GM18951 (cell line): Measurements from ENCODE around the gene PPIA.
"Not testable (repeated sequence)": the region's sequence is repeated elsewhere in the genome, so short reads cannot be mapped to it uniquely, and the experiment has no call there.

Experiments
- POLR2A ChIP-seq: IDR thresholded peaks from 4 replicates; pipeline ENCODE4 v1.6.1; 2011; ENCODE audit warnings: mild to moderate bottlenecking; ENCODE audit not compliant: insufficient read length, insufficient read depth; ENCODE audit errors: extremely low read depth
- in situ Hi-C: fragments of 300-500 bp; cut with MboI; formaldehyde crosslinking; loops from one replicate; pipeline ENCODE4 v1.12.0; 2022; ENCODE audit warnings: low sequenced_read_pairs, mixed read lengths, inconsistent platforms; ENCODE audit not compliant: unreplicated experiment

PPIA gene

GRCh38 chr7:44767134-44767911, 29.2 kb upstream of the PPIA start:
- in situ Hi-C loops, result no loop called here
- TF ChIP-seq POLR2A, result peak; percentile 10

- TF ChIP-seq POLR2A, result no peak
- in situ Hi-C loops, result no loop called here
Observed at GRCh38 chr7:44767912-44768627, 28.4 kb upstream of the PPIA start.

- in situ Hi-C loops, result no loop called here
- TF ChIP-seq POLR2A, result no peak
Observed at GRCh38 chr7:44768628-44769371, 27.7 kb upstream of the PPIA start.

- TF ChIP-seq POLR2A, result no peak
- in situ Hi-C loops, result no loop called here
Observed at GRCh38 chr7:44769376-44769775, 27.1 kb upstream of the PPIA start.

GRCh38 chr7:44769776-44770294, 26.6 kb upstream of the PPIA start:
- in situ Hi-C loops, result no loop called here
- no peak for TF ChIP-seq POLR2A

GRCh38 chr7:44771358-44771757, 25.1 kb upstream of the PPIA start:
- TF ChIP-seq POLR2A, result peak; percentile 21
- in situ Hi-C loops, result no loop called here

- no peak for TF ChIP-seq POLR2A
- in situ Hi-C loops, result no loop called here
Observed at GRCh38 chr7:44772440-44772839, 24.0 kb upstream of the PPIA start.

- in situ Hi-C loops, result no loop called here
- TF ChIP-seq POLR2A, result no peak
Observed at GRCh38 chr7:44772867-44773266, 23.6 kb upstream of the PPIA start.

GRCh38 chr7:44774486-44774885, 22.0 kb upstream of the PPIA start:
- in situ Hi-C loops, result not testable (repeated sequence)

- in situ Hi-C loops, result no loop called here
Observed at GRCh38 chr7:44775383-44776107, 20.9 kb upstream of the PPIA start.

GRCh38 chr7:44776211-44776610, 20.3 kb upstream of the PPIA start:
- in situ Hi-C loops, result no loop called here
- no peak for TF ChIP-seq POLR2A

More at GRCh38 chr7:44775383-44776107, 20.9 kb upstream of the PPIA start:
- no peak for TF ChIP-seq POLR2A

GRCh38 chr7:44782460-44782859, 14.0 kb upstream of the PPIA start:
- no peak for TF ChIP-seq POLR2A
- in situ Hi-C loops, result no loop called here

GRCh38 chr7:44783407-44783806, 13.1 kb upstream of the PPIA start:
- no peak for TF ChIP-seq POLR2A

More at GRCh38 chr7:44783407-44783806, 13.1 kb upstream of the PPIA start:
- in situ Hi-C loops, result no loop called here
